Tibial artery (tissue), 4 donors: ENCODE measurements around the gene TIMP3.

Experiments
- DNase-seq, 2 donors: peaks; one replicate each; pipeline ENCODE4 v3.0.0-alpha.2; 2019
- H3K27ac ChIP-seq, 2 donors: fragments of 200-600 bp; sonication (generic) in 1 of 2; 1 replicate in 1 of 2; 2 replicates in 1 of 2; pipeline ENCODE4 v1.5.1; 2018 to 2019; ENCODE audit warnings: mild to moderate bottlenecking in 1 of 2
- H3K27me3 ChIP-seq, 2 donors: fragments of 200-600 bp; sonication (generic) in 1 of 2; one replicate each; pipeline versions ENCODE4 v1.5.1 to v1.6.0; 2016 to 2019
- H3K36me3 ChIP-seq, 3 donors: fragments of 200-600 bp; sonication (generic) in 2 of 3; one replicate each; pipeline ENCODE4 v1.5.1; 2016 to 2019; ENCODE audit warnings: mild to moderate bottlenecking in 2 of 3
- H3K4me1 ChIP-seq, 4 donors: fragments of 200-600 bp; sonication (generic) in 2 of 4; 1 replicate in 3 of 4; 2 replicates in 1 of 4; pipeline ENCODE4 v1.5.1; 2016 to 2019
- H3K4me3 ChIP-seq, 2 donors: fragments of 200-600 bp; sonication (generic) in 1 of 2; 1 replicate in 1 of 2; 2 replicates in 1 of 2; pipeline ENCODE4 v1.5.1; 2018 to 2019; ENCODE audit warnings: mild to moderate bottlenecking in 2 of 2
- H3K9me3 ChIP-seq, 3 donors: fragments of 200-600 bp; sonication (generic) in 1 of 3; one replicate each; pipeline ENCODE4 v1.5.1; 2016 to 2019
- intact Hi-C: fragments of 100-400 bp; cut with DNase I; formaldehyde crosslinking; loops from one replicate; pipeline ENCODE4 v1.15.0; 2023; ENCODE audit warnings: low total_unique reads
- TF ChIP-seq, protein P1 (sequence below), 2 experiments: fragments of 200-600 bp in 1 of 2; fragments of 450-650 bp in 1 of 2; IDR thresholded peaks; one replicate each; pipeline ENCODE4 v1.5.1; 2017 to 2019; ENCODE audit warnings: antibody characterized with exemption in 2 of 2, mild to moderate bottlenecking in 1 of 2, moderate library complexity in 1 of 2

Gene TIMP3

DNA sequence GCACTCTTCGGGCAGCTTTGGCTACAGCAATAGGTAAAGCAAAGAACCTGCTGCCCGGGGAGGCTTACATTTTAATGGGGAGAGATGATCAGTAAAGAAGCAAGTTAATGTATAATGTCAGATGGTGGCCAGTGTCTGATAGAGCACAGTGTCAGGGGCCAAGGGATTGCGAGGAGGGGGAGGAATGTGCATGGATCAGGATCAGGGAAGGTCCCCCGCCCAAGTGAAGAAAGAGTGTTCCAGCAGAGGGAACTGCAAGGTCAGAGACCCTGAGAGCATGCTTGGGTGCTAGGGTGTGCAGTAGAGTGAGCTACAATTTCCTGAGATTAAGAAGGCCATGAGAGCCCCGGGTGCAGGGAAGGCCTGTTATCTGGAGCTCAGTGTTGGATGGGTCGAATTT lies 39.7 kb downstream of the TIMP3 start:
- Histone ChIP-seq H3K27ac (peak overlapping the region in 1 of 2 donors; percentile 56), H3K4me3 (no peak overlapping the region)

DNA sequence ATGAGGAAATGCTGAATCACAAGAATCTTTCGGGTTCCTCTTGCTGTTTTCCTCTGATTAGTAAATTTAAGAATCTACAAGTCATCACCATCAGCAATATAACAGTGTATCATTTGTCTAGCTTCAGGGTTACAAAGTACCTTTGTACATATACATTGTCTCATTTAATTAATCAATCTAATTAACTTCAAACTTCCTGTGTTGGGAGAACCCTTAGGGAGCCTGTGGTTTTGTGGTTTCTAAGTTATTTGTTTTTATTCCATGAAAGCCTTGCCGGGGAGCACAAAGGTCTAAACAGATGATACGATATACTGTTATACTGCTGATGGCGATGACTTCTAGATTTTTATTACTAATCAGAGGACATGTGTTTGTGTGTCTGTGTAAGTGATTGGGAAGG lies 41.0 kb downstream of the TIMP3 start:
- H3K4me3 ChIP-seq, result no peak overlapping the region
- peaks cover 0 to 16% (median 0%) of the 10 kb centered on the region in 3 donors for H3K36me3 ChIP-seq
- no peaks in the 10 kb centered on the region for H3K27me3 ChIP-seq
- no peaks in the 10 kb centered on the region for H3K9me3 ChIP-seq
- no peak for DNase-seq
- H3K27ac ChIP-seq, result no peak overlapping the region
- TF ChIP-seq, protein P1, sequence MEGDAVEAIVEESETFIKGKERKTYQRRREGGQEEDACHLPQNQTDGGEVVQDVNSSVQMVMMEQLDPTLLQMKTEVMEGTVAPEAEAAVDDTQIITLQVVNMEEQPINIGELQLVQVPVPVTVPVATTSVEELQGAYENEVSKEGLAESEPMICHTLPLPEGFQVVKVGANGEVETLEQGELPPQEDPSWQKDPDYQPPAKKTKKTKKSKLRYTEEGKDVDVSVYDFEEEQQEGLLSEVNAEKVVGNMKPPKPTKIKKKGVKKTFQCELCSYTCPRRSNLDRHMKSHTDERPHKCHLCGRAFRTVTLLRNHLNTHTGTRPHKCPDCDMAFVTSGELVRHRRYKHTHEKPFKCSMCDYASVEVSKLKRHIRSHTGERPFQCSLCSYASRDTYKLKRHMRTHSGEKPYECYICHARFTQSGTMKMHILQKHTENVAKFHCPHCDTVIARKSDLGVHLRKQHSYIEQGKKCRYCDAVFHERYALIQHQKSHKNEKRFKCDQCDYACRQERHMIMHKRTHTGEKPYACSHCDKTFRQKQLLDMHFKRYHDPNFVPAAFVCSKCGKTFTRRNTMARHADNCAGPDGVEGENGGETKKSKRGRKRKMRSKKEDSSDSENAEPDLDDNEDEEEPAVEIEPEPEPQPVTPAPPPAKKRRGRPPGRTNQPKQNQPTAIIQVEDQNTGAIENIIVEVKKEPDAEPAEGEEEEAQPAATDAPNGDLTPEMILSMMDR (IDR thresholded peaks at IDR 0.05), result no peak
- H3K4me1 ChIP-seq, result peaks cover 0 to 73% (median 61%) of the 10 kb centered on the region in 4 donors
- intact Hi-C loops, result no loop called here

More for the DNA sequence above, 39.7 kb downstream of the TIMP3 start:
- peaks cover 0 to 20% (median 0%) of the 10 kb centered on the region in 3 donors for H3K36me3 ChIP-seq
- no peak for DNase-seq
- TF ChIP-seq, protein P1 (IDR thresholded peaks at IDR 0.05), result no peak
- intact Hi-C loops, result no loop called here
- no peaks in the 10 kb centered on the region for H3K9me3 ChIP-seq
- H3K4me1 ChIP-seq, result peaks cover 7 to 74% (median 61%) of the 10 kb centered on the region in 4 donors
- no peaks in the 10 kb centered on the region for H3K27me3 ChIP-seq

DNA sequence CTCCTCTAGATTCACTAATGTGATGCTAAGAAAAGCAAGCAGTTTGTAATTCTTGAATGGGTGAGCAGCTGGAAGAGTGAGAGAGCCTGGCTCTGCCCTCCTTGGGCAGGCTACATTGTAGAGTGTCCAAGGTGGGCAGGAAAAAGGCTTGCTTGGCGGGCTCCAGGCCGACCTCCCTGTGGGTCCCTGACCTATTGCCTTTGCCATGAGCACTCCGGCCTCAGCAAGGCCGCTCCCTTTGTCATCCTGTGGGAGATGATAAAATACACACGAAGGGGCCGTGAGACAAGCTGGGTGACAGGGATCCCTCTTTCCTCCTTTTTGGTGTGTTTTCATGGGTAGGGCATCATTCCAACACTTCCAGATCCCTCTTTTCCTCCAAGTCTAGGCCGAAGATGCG lies 41.8 kb downstream of the TIMP3 start:
- Histone ChIP-seq H3K9me3 (no peaks in the 10 kb centered on the region), H3K4me1 (peaks cover 0 to 71% (median 57%) of the 10 kb centered on the region in 4 donors), H3K27ac (no peak overlapping the region), H3K4me3 (no peak overlapping the region), H3K36me3 (peaks cover 0 to 11% (median 0%) of the 10 kb centered on the region in 3 donors), H3K27me3 (no peaks in the 10 kb centered on the region)
- DNase-seq, result no peak
- intact Hi-C loops, result no loop called here
- TF ChIP-seq, protein P1 (IDR thresholded peaks at IDR 0.05), result no peak

DNA sequence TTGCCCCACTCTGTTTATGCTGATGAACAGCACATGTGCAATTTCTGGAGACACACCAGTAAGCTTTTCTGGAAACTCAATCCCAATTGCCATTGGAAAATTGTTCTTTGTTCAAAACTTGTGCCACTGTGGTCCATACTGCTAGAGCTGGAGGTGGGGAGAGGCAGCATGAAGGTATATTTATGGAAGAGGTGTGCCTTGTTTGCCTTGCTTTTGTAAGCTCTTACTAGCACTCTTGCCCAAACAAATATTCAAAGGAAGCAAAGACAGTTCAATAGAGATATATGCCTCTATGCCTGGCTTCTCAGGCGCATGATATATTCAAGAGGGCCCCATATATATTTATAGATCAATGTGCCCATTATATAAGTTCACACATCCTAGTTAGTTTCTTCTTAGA lies 42.7 kb downstream of the TIMP3 start:
- DNase-seq, result no peak
- TF ChIP-seq, protein P1 (IDR thresholded peaks at IDR 0.05), result no peak
- Histone ChIP-seq H3K4me3 (no peak overlapping the region), H3K27me3 (no peaks in the 10 kb centered on the region), H3K36me3 (peaks cover 0 to 11% (median 3%) of the 10 kb centered on the region in 3 donors), H3K9me3 (no peaks in the 10 kb centered on the region), H3K27ac (no peak overlapping the region), H3K4me1 (peaks cover 0 to 71% (median 55%) of the 10 kb centered on the region in 4 donors)
- intact Hi-C loops, result no loop called here

DNA sequence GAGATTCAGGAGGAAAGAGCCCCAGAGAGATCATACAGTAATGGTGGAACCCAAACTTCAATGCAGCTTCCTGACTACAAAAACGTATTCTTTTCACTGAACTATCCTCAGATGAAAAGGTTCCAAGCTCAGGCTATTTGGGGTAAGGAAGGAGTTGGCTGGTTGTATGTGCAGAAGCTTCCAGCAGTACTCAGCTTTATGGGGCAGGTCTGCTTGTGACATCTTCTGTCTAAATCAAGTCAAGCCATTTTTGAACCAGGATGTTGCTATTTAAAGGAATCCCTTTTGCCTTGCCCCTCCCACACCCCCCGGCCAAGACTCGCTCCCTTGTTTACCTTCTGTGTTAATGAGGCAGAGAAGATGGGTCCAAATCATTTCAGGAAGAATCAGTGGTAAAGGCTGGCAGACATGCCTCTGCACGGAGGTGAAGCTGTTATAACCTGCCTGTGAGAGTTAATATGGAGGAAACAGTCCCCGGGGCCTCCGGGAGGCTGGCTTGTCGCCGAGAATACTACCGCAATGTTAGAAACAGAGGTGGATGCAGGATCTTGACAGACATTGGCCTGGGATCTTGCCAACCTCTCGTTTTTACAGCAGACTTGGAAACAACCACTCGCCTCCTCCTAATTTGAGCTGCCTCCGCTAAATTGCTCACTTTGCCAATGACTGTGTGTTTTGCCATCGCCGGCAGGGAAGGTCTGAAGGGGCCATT lies 45.4 kb downstream of the TIMP3 start:
- Histone ChIP-seq H3K27ac (peak overlapping the region; percentile 78 to 96), H3K9me3 (no peaks in the 10 kb centered on the region), H3K36me3 (peaks cover 0 to 10% (median 7%) of the 10 kb centered on the region in 3 donors), H3K4me3 (peak overlapping the region; percentile 20 to 27), H3K27me3 (no peaks in the 10 kb centered on the region), H3K4me1 (peaks cover 5 to 76% (median 60%) of the 10 kb centered on the region in 4 donors)
- TF ChIP-seq, protein P1 (IDR thresholded peaks at IDR 0.05), result no peak
- intact Hi-C loops, result no loop called here
- DNase-seq, result peak; percentile 78 to 86
